ENCODE data around the gene GABRB2.

GRCh38 chr5:161263191-161263590 lies 283.3 kb downstream of the GABRB2 start:
- no peak for TF ChIP-seq GATA2 (IDR thresholded peaks at IDR 0.05; ENCODE audit: low read depth, low read length)
- no peak for TF ChIP-seq GATA3 (IDR thresholded peaks at IDR 0.05; ENCODE audit: low read depth, low read length)

Data from SH-SY5Y (cell line).